Lung (tissue), 12 donors: Measurements from ENCODE around the gene AZGP1. TPM values are rescaled to one million over a fixed set of nuclear protein-coding genes. Genes with fewer than 3 reads are reported as not detected.

Source experiments
- ATAC-seq: fragments of 200-7000 bp; cut with Tn5 transposase; one replicate; pipeline ENCODE4 v1.9.1; 2020; ENCODE audit warnings: moderate number of reproducible peaks; ENCODE audit not compliant: insufficient read depth, low FRiP score
- DNase-seq, 3 donors: peaks; one replicate each; pipeline ENCODE4 v3.0.0-alpha.2; 2013 to 2017
- H3K27ac ChIP-seq, 2 donors: one replicate each; pipeline ENCODE4 v1.5.1; 2013; ENCODE audit warnings: mild to moderate bottlenecking in 2 of 2, moderate library complexity in 2 of 2, control low read depth in 1 of 2, inconsistent platforms in 1 of 2, low read depth in 1 of 2, low read length in 1 of 2
- H3K27me3 ChIP-seq, 3 donors: one replicate each; pipeline ENCODE4 v1.5.1; 2013; ENCODE audit warnings: low read length in 2 of 3; ENCODE audit not compliant: control insufficient read depth in 3 of 3, insufficient read depth in 3 of 3
- H3K36me3 ChIP-seq, 4 donors: one replicate each; pipeline ENCODE4 v1.5.1; 2013; ENCODE audit warnings: low read length in 4 of 4, mild to moderate bottlenecking in 1 of 4, moderate library complexity in 1 of 4; ENCODE audit not compliant: control insufficient read depth in 4 of 4, insufficient read depth in 4 of 4
- H3K4me1 ChIP-seq, 5 donors: one replicate each; pipeline ENCODE4 v1.5.1; 2013; ENCODE audit warnings: low read length in 5 of 5, mild to moderate bottlenecking in 2 of 5, moderate library complexity in 1 of 5; ENCODE audit not compliant: control insufficient read depth in 5 of 5, insufficient read depth in 5 of 5
- H3K4me3 ChIP-seq: one replicate; pipeline ENCODE4 v1.5.1; 2013; ENCODE audit warnings: mild to moderate bottlenecking, control low read depth, moderate library complexity
- H3K9ac ChIP-seq, 2 donors: one replicate each; pipeline ENCODE4 v1.5.1; 2013; ENCODE audit warnings: low read length in 2 of 2, control low read depth in 1 of 2; ENCODE audit not compliant: insufficient read depth in 1 of 2
- H3K9me3 ChIP-seq, 4 donors: one replicate each; pipeline ENCODE4 v1.5.1; 2013; ENCODE audit warnings: low read length in 3 of 4, mild to moderate bottlenecking in 1 of 4, moderate library complexity in 1 of 4; ENCODE audit not compliant: control insufficient read depth in 4 of 4, insufficient read depth in 3 of 4
- CTCF ChIP-seq: IDR thresholded peaks from 2 replicates; pipeline ENCODE4 v1.5.1; 2012; ENCODE audit warnings: mild to moderate bottlenecking; ENCODE audit errors: control extremely low read depth, extremely low read depth
- WGBS, 2 donors: extraction: QIAGEN DNeasy Blood & Tissue Kit; methylation state at CpG; one replicate each; pipeline ENCODE4 v1.1.7; 2013; 5-methylcytosine and 5-hydroxymethylcytosine counted together
- polyA plus RNA-seq, 2 donors: library from polyadenylated mRNA; stranded (reverse); fragments of 200-250 nt; gene quantifications; one replicate each; pipeline ENCODE4 v1.2.1, GENCODE V29; 2013
- total RNA-seq, 2 donors: library from RNA; depleted of rRNA in 1 of 2; stranded (reverse); fragments of >200 nt in 1 of 2; gene quantifications; one replicate each; pipeline ENCODE4 v1.2.1, GENCODE V29; 2014 to 2021
- donor health status: control.
- donor health status: control.
- donor health status: Bipolar disorder and iron deficiency.
- donor health status: healthy.
- donor health status: DM: yes; HTN: yes; CAD: no.

AZGP1 gene
- total and polyA plus RNA-seq, 4 donors: 4.1 to 82.8 (median 28.5) TPM

- DNase-seq: no peak
- peaks cover 6 to 20% (median 8%) of the 10 kb centered on the region in 5 donors for H3K4me1 ChIP-seq
- H3K4me3 ChIP-seq: no peak overlapping the region
Observed at GRCh38 chr7:100017300-100017699, 41.5 kb upstream of the AZGP1 start.

GRCh38 chr7:100016215-100016901, 40.5 kb upstream of the AZGP1 start:
- 22 to 30% methylated on average over 11 of the region's 11 CpGs for WGBS, 2 donors
- Histone ChIP-seq H3K4me3 (peak overlapping the region; percentile 92), H3K9me3 (no peaks in the 10 kb centered on the region), H3K27ac (peak overlapping the region; percentile 89 to 97), H3K4me1 (peaks cover 6 to 20% (median 11%) of the 10 kb centered on the region in 5 donors), H3K27me3 (no peaks in the 10 kb centered on the region), H3K9ac (peak overlapping the region; percentile 92 to 95), H3K36me3 (peaks cover 0 to 7% (median 4%) of the 10 kb centered on the region in 4 donors)
- TF ChIP-seq CTCF: no peak
- ATAC-seq (no peak), DNase-seq (peak; percentile 23 to 62 (median 47))

More at GRCh38 chr7:100017300-100017699, 41.5 kb upstream of the AZGP1 start:
- Histone ChIP-seq H3K27me3 (no peaks in the 10 kb centered on the region), H3K36me3 (peaks cover 2 to 7% (median 4%) of the 10 kb centered on the region in 4 donors), H3K9ac (peak overlapping the region in 1 of 2 donors; percentile 23), H3K27ac (no peak overlapping the region), H3K9me3 (no peaks in the 10 kb centered on the region)
- TF ChIP-seq CTCF: no peak
- WGBS, 2 donors: 62 to 79% methylated on average over 11 of the region's 11 CpGs
- ATAC-seq: no peak

DNA sequence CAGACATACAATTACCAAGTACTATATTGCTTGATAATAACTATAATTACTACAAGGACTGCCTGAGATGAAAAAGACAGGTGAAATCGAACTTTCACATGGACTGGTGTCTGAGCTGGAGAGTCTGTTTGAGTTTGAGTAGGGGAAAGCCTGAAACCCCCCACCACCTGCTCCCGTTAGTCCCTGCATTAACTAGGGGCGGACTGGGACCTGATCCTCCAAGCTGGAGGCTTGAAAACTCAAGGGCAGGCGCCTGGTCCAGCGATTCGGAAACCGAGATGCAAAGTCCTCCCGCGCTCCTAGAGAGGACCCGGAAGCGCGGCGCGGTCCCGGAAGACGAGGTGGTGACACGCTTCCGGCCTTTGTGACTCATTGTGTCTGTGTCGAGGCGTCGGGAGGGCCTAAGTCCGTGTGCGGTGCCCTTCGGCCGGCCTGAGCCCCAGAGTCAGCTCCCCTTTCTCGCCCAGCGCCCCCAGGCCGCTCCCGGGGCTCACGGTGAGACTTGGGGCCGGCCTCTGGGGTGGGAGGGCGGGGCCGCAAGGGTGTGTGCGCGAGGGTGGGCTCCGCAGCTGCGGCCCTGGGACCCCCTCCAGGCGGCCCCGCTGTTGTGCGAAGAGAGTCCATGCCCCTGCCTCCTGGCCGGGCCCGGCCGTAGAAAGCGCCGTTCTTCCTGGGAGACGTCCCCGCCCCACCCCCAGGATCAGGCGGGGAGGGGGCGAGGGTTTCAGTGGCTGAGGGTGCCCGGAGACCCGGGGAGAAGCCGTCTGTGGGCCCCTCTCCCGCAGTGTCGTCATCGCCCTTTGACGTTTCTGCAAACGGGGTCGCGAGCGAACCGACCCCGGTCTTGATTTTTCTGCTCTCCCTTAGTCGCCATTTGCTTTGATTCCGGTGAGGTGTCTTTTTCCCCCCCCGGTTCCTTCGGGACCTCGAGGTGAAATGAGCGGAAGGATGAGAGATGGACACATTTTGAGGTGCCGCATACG, 39.7 kb upstream of the AZGP1 start, which contains the start of gene ZKSCAN1:
ZKSCAN1 (plus strand) TSS at position 365 of the 983 bp plus-strand sequence. CDS start 7,911 bp downstream, outside the sequence.
- peak; percentile 92 to 96 (median 94) for DNase-seq
- Histone ChIP-seq H3K4me1 (peaks cover 6 to 20% (median 11%) of the 10 kb centered on the region in 5 donors), H3K9ac (peak within 1 kb of the TSS; percentile 92 to 95), H3K9me3 (no peaks in the 10 kb centered on the region), H3K4me3 (peak within 1 kb of the TSS; percentile 92), H3K27me3 (no peaks in the 10 kb centered on the region), H3K27ac (peak within 1 kb of the TSS; percentile 89 to 97), H3K36me3 (peaks cover 0 to 7% (median 4%) of the 10 kb centered on the region in 4 donors)
- peak; percentile 98 for ATAC-seq
- TF ChIP-seq CTCF: no peak
- 1 to 3% methylated on average over 48 to 70 of the region's 70 CpGs for WGBS, 2 donors
